Measurements from ENCODE around the gene PCDHA10.
"Not testable (repeated sequence)": the region's sequence is repeated elsewhere in the genome, so short reads cannot be mapped to it uniquely, and the experiment has no call there.

PCDHA10 gene

DNA sequence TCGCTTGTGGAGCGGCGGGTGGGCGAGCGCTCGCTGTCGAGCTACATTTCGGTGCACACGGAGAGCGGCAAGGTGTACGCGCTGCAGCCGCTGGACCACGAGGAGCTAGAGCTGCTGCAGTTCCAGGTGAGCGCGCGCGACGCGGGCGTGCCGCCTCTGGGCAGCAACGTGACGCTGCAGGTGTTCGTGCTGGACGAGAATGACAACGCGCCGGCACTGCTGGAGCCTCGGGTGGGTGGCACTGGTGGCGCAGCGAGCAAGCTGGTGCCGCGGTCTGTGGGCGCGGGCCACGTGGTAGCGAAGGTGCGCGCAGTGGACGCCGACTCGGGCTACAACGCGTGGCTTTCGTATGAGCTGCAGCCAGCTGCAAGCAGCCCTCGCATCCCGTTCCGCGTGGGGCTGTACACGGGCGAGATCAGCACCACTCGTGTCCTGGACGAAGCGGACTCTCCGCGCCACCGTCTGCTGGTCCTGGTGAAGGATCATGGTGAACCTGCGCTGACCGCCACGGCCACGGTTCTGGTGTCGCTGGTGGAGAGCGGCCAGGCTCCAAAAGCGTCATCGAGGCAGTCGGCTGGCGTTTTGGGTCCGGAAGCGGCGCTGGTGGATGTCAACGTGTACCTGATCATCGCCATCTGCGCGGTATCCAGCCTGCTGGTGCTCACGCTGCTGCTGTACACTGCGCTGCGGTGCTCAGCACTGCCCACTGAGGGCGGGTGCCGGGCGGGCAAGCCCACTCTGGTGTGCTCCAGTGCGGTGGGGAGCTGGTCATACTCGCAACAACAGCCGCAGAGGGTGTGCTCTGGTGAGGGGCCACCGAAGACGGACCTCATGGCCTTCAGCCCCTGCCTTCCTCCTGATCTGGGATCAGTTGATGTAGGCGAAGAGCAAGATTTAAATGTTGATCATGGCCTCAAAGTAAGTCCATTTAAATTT is 12.6 kb upstream of the PCDHA10 start:
- DNase-seq (ENCODE audit: low spot score) = no peak

GRCh38 chr5:140848139-140849102 is 7.3 kb upstream of the PCDHA10 start, which contains the start of gene PCDHA9:
Gene PCDHA9, plus strand, starts transcription at chr5:140848382. Its CDS starts 114 bp downstream, at chr5:140848496.
- DNase-seq (ENCODE audit: low spot score) = not testable (repeated sequence)

- not testable (repeated sequence) for DNase-seq (ENCODE audit: low spot score)
Measured at GRCh38 chr5:140849831-140850634, 5.7 kb upstream of the PCDHA10 start.

- DNase-seq (ENCODE audit: low spot score) = no peak
Measured at GRCh38 chr5:140857177-140857986, 1.7 kb downstream of the PCDHA10 start.

DNA sequence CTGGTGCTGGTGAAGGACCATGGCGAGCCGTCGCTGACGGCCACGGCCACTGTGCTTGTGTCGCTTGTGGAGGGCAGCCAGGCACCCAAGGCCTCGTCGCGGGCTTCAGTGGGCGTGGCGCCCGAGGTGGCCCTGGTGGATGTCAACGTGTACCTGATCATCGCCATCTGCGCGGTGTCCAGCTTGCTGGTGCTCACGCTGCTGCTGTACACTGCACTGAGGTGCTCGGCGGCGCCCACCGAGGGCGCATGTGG is 2.2 kb downstream of the PCDHA10 start:
- DNase-seq (ENCODE audit: low spot score) = no peak

GRCh38 chr5:140862441-140863295 is 7.0 kb downstream of the PCDHA10 start:
- DNase-seq (ENCODE audit: low spot score) = no peak

- no peak for DNase-seq (ENCODE audit: low spot score)
Measured at GRCh38 chr5:140868721-140869554, 13.2 kb downstream of the PCDHA10 start, which contains the start of gene PCDHA11. Gene PCDHA11, plus strand, starts transcription at chr5:140868957. Its CDS starts 147 bp downstream, at chr5:140869104.

DNA sequence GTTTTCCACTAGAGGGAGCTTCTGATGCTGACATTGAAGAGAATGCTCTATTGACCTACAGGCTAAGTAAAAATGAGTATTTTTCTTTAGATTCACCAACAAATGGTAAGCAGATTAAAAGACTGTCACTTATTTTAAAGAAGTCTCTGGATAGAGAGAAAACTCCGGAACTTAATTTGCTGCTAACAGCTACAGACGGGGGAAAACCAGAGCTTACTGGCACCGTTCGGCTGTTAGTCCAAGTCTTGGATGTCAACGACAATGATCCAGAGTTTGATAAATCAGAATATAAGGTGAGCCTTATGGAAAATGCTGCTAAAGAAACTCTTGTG is 13.8 kb downstream of the PCDHA10 start:
- no peak for DNase-seq (ENCODE audit: low spot score)

DNA sequence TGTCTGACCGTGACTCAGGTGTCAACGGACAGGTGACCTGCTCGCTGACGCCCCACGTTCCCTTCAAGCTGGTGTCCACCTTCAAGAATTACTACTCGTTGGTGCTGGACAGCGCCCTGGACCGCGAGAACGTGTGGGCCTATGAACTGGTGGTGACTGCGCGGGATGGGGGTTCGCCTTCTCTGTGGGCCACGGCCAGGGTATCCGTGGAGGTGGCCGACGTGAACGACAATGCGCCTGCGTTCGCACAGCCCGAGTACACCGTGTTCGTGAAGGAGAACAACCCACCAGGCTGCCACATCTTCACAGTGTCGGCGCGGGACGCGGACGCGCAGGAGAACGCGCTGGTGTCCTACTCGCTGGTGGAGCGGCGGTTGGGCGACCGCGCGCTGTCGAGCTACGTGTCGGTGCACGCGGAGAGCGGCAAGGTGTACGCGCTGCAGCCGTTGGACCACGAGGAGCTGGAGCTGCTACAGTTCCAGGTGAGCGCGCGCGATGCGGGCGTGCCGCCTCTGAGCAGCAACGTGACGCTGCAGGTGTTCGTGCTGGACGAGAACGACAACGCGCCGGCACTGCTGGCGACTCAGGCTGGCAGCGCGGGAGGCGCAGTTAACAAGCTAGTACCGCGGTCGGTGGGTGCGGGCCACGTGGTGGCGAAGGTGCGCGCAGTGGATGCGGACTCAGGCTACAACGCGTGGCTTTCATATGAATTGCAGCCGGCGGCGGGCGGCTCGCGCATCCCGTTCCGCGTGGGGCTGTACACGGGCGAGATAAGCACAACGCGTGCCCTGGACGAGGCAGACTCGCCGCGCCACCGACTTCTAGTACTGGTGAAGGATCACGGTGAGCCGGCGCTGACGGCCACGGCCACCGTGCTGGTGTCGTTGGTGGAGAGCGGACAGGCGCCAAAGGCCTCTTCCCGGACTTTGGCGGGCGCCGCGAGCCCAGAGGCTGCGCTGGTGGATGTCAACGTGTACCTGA is 14.8 kb downstream of the PCDHA10 start:
- DNase-seq (ENCODE audit: low spot score) = no peak

GRCh38 chr5:140875085-140876065 is 19.7 kb downstream of the PCDHA10 start, which contains the start of gene PCDHA12:
Gene PCDHA12, plus strand, starts transcription at chr5:140875308. Its CDS starts 165 bp downstream, at chr5:140875473.
- no peak for DNase-seq (ENCODE audit: low spot score)

- DNase-seq (ENCODE audit: low spot score) = not testable (repeated sequence)
Measured at GRCh38 chr5:140876541-140877261, 21.0 kb downstream of the PCDHA10 start.

GRCh38 chr5:140877262-140877581 is 21.5 kb downstream of the PCDHA10 start:
- DNase-seq (ENCODE audit: low spot score) = no peak

DNA sequence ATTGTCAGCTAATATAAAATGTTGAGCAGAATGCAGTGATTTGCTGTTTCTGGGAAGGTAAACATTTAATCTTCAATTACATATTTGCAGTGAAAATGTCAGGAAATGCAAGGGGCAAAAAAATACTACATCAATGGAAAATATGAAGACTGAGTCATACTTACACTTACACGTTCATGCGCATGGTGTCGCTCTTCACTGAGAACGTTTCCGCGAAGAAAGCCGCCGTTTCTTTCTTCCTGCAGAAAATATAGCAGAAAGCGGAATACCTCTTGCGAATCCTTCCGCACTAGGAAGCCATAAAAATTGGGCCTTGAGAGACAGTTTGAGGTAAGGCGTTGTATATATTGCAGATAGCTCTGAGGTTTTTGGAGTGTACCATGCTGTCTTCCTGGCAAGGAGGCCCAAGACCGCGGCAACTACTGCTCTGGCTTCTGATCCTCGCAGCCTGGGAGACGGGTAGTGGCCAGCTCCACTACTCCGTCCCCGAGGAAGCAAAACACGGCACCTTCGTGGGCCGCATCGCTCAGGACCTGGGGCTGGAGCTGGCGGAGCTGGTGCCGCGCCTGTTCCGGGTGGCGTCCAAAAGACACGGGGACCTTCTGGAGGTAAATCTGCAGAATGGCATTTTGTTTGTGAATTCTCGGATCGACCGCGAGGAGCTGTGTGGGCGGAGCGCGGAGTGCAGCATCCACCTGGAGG is 26.3 kb downstream of the PCDHA10 start, which contains the start of gene PCDHA13:
Gene PCDHA13, plus strand, starts transcription at position 236 of the 702 bp plus-strand sequence. Its CDS starts 145 bp downstream, at position 381.
- peak; percentile 23 for DNase-seq (ENCODE audit: low spot score)

- DNase-seq (ENCODE audit: low spot score) = peak; percentile 4
Measured at GRCh38 chr5:140882591-140882899, 26.8 kb downstream of the PCDHA10 start.

DNA sequence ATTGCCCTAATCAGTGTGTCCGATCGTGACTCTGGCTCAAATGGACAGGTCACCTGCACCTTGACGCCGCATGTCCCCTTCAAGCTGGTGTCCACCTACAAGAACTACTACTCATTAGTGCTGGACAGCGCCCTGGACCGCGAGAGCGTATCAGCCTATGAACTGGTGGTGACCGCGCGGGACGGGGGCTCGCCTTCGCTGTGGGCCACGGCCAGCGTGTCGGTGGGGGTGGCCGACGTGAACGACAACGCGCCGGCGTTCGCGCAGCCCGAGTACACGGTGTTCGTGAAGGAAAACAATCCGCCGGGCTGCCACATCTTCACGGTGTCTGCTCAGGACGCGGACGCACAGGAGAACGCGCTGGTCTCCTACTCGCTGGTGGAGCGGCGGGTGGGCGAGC is 27.7 kb downstream of the PCDHA10 start:
- DNase-seq (ENCODE audit: low spot score) = no peak
